Measurements from ENCODE around the gene ZNF716. TPM values are rescaled to one million over a fixed set of nuclear protein-coding genes. Genes with fewer than 3 reads are reported as not detected.
"Not testable (repeated sequence)": the region's sequence is repeated elsewhere in the genome, so short reads cannot be mapped to it uniquely, and the experiment has no call there.

Gene ZNF716
- not detected for total RNA-seq

DNA sequence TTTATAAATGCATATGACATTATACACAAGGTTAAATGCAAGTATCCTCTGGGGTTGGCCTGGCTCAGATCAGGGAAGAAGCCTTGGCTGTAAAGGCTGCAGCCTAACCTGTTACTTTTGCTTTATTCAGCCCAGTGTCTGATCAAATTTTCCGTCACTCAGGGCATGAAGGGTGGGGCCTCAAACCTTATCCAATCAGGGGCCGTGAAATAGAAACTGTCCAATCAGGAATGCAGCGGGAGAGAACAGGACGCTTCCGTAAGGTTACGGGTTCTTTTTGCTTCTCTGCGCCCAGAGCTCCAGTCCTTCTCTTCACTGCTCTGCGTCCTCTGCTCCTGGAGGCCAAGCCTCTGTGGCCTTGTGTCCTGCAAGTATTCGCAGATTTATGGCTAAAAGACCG, at the start of gene ZNF716:
ZNF716 (plus strand) TSS at position 274 of the 400 bp plus-strand sequence; CDS start at position 386, 112 bp downstream.
- no peak for DNase-seq
- H3K4me1 Mint-ChIP-seq (ENCODE audit: low read depth) = no peaks in the 10 kb centered on the region

DNA sequence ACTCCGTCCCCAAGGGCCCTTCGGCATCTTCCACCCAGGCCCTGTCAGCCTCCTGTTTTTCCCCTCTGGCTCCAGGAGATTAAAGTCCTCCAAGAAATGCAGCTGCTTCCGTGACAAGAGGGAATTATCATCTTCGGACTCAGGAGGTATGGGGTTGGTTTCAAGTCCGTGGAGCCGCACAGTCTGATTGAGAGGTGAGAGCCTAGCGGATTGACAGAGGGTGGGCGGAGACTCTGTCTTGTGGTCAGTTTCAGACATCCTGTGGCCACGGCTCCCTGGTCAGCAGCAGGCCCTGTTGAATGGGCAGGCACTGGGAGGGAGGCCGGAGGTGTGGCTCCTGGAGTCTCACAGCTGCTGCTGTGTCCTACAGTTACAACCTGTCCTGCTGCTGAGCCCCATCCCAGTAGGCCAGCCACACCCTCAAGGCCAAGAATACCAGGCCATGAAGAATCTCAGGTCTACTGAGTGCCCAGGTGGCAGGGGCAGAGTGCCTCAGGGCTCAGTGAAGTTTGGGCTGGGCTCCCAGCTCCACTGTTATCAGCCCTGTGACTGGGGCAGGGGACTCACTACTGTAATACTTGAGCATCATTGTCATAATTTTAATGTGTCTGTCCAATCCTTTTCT, 49.3 kb upstream of the ZNF716 start:
- Mint-ChIP-seq H3K36me3 (ENCODE audit: insufficient read depth) (no peaks in the 10 kb centered on the region), H3K4me3 (no peak overlapping the region), H3K4me1 (ENCODE audit: low read depth) (no peaks in the 10 kb centered on the region), H3K9me3 (peaks cover 30% of the 10 kb centered on the region), H3K27me3 (ENCODE audit: low read depth) (no peaks in the 10 kb centered on the region)
- ATAC-seq = no peak
- DNase-seq = no peak

More for the DNA sequence above, at the start of gene ZNF716:
- Mint-ChIP-seq H3K27me3 (ENCODE audit: low read depth) (no peaks in the 10 kb centered on the region), H3K4me3 (no peak within 1 kb of the TSS), H3K9me3 (peaks cover 27% of the 10 kb centered on the region), H3K36me3 (ENCODE audit: insufficient read depth) (no peaks in the 10 kb centered on the region)
- no peak for ATAC-seq

DNA sequence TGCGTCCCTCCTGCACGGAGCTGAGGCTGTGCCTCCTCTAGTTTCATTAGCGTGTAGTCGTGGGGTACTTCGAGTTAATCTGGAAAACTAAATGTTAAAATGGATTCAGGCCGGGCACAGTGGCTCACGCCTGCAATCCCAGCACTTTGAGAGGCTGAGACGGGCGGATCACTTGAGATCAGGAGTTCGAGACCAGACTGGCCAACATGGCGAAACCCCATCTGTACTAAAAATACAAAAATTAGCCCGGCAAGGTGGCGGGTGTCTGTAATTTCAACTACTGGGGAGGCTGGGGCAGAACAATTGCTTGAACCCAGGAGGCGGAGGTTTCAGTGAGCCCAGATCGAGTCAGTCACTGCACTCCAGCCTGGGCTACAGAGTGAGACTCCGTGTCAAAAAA, 46.9 kb upstream of the ZNF716 start:
- not testable (repeated sequence) for ATAC-seq; DNase-seq; H3K36me3 Mint-ChIP-seq (ENCODE audit: insufficient read depth); H3K27me3 Mint-ChIP-seq (ENCODE audit: low read depth); H3K4me3 Mint-ChIP-seq; H3K4me1 Mint-ChIP-seq (ENCODE audit: low read depth)
- H3K9me3 Mint-ChIP-seq = peaks cover 31% of the 10 kb centered on the region

DNA sequence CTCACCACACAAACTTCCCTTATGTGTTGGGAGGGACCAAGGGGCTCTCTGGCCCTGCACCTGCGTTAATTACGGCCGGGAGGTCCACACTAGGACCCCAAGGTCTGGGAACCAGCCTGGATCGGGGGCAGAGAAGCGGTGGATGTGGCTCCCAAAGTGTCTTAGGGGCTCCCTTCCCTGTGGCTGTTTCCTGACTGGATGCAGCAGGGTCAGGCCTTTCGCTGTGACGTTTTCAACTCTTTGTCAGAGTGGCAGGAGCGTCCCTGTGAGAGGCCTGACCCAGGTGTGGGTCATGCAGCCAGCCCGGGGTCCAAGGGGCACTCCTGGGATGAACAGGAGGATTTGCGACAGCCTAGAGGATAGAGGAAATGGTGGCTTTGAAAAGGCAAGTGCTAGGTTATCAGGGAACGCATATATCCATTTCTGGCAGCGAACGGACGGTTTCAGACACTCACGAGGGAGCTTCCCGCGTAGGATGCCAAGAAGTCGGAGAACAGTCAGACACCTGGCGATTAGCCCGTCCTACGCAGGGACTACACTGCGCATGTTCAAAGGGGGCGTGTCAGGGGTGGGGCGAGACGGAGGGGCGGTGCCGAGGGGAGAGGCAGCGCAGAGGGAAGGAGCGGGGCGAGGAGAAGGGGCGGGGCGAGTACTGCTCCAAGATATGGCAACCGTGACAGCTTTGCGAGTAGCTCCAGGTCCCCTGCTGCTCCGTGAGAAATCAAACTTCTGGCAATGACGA, 46.2 kb upstream of the ZNF716 start:
- no peak for ATAC-seq
- no peak for DNase-seq
- H3K27me3 Mint-ChIP-seq (ENCODE audit: low read depth) = no peaks in the 10 kb centered on the region
- H3K9me3 Mint-ChIP-seq = peaks cover 36% of the 10 kb centered on the region
- H3K4me1 Mint-ChIP-seq (ENCODE audit: low read depth) = no peaks in the 10 kb centered on the region
- no peaks in the 10 kb centered on the region for H3K36me3 Mint-ChIP-seq (ENCODE audit: insufficient read depth)
- H3K4me3 Mint-ChIP-seq = no peak overlapping the region

DNA sequence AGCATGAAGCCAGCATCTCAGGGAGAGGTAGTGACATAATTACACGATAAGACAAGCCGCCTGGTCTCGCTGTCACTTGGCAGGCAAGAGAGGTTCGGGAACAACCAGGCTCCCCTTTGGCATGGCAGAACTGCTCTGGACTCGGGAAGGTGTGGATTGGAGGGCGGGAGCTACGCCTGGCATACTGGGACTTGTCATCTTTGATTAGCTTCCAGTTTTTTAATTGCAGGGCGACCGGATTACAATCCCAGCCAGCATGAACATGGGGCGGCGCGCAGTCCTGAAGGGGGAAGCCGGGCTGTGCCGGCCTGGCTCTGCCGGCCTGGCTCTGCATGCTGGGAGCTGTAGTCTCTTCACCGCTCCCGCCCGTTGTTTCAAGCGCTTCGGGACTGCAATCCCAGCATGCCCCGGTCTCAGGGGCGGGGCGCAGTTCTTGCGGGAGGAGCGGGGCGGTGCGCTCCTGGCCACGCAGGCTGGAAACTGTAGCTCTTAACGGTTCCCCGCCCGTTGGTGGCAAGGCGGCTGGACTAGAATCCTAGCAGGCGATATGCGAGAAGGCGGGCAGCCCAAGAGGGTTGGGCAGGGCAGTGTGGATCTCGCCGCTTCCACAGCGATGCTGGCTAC, 45.5 kb upstream of the ZNF716 start:
- ATAC-seq (no peak), DNase-seq (no peak)
- H3K4me3 Mint-ChIP-seq = no peak overlapping the region
- no peaks in the 10 kb centered on the region for H3K36me3 Mint-ChIP-seq (ENCODE audit: insufficient read depth)
- H3K4me1 Mint-ChIP-seq (ENCODE audit: low read depth) = no peaks in the 10 kb centered on the region
- peaks cover 39% of the 10 kb centered on the region for H3K9me3 Mint-ChIP-seq
- no peaks in the 10 kb centered on the region for H3K27me3 Mint-ChIP-seq (ENCODE audit: low read depth)

DNA sequence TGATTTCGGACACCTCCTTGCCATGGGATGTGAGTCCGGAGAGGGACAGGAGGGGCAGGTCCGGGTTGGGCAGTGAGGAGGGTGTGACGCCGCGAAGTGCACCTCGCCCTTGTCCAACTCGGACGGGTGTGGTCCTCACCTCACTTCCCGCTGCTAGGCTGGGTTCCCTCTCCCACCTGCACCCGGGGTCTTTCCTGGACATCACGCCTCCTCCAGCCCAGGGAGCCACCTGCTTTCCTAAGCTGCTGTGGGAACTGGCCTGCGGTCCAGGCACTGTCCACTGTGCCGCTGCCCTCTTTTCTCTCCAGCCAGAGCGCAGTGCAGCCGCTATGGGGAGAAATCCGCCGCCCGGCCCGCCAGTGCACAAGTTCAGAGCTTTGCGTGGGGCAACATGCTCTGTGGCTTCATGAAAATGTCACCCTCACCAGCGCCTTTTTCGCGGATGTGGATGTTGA, 45.0 kb upstream of the ZNF716 start:
- no peak for DNase-seq
- H3K27me3 Mint-ChIP-seq (ENCODE audit: low read depth) = no peaks in the 10 kb centered on the region
- ATAC-seq = no peak
- H3K9me3 Mint-ChIP-seq = peaks cover 39% of the 10 kb centered on the region
- H3K4me1 Mint-ChIP-seq (ENCODE audit: low read depth) = no peaks in the 10 kb centered on the region
- H3K4me3 Mint-ChIP-seq = no peak overlapping the region
- no peaks in the 10 kb centered on the region for H3K36me3 Mint-ChIP-seq (ENCODE audit: insufficient read depth)

DNA sequence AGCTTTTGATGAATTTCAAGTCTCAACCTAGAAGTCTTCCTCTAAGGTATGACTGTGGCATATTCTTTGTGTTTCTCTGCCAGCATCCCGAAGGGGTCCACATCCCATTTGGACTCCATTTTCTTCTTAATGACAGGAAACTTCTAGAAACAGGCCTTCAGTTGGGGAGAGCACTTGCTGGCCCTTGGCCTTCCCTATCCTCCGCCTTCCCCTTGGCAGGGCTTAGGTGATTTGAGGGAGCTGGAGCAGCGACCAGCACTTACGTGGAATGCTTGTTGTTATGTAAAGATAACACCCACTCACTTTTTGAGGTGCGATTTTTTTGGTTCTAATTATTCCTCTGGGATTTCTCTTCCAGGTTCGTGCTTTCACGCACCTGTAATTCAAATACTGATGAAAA, 42.9 kb upstream of the ZNF716 start:
- H3K4me3 Mint-ChIP-seq = no peak overlapping the region
- peaks cover 43% of the 10 kb centered on the region for H3K9me3 Mint-ChIP-seq
- H3K27me3 Mint-ChIP-seq (ENCODE audit: low read depth) = no peaks in the 10 kb centered on the region
- ATAC-seq = no peak
- no peaks in the 10 kb centered on the region for H3K36me3 Mint-ChIP-seq (ENCODE audit: insufficient read depth)
- no peaks in the 10 kb centered on the region for H3K4me1 Mint-ChIP-seq (ENCODE audit: low read depth)
- no peak for DNase-seq

DNA sequence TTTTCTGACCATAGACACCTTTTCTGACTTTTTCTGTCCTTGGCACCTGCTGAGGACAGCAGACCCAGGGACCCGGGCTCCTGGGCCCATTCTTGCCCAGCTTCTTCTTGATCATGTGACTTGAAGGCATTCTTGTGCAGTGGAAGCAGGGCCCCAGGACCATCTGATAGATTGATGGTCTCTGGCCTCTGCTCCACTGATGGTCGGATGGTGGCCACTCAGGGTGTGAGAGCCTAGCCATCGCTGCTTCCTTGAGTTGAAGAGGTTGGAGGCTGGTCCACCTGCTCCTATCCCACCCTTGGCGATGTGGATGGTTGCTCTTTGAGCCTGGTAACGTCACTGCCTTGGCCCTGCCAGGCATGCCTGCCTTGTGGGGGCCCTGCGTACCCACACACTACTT, 37.8 kb upstream of the ZNF716 start:
- no peak for DNase-seq
- ATAC-seq = no peak
- Mint-ChIP-seq H3K27me3 (ENCODE audit: low read depth) (no peaks in the 10 kb centered on the region), H3K9me3 (peaks cover 17% of the 10 kb centered on the region), H3K4me3 (no peak overlapping the region), H3K4me1 (ENCODE audit: low read depth) (no peaks in the 10 kb centered on the region), H3K36me3 (ENCODE audit: insufficient read depth) (no peaks in the 10 kb centered on the region)

DNA sequence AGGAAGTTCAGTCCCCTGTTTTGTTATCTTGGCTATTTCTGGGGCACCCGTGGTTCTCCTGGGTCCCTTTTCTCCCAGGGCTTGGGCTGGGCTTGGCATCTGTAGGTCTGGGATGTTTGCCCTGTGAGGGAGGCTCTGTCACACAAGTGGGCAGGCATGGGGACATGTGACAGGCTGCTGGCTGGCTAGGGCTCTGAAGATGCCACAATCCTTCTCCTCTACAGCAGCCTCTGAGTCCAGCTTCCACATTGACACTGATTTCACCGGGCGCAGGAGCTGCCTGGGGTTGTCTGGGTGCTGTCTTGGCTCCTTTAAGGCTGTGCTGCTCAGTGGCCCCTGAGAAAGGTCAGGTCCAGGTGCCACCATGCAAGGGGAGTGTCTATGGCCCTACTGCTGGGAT, 37.4 kb upstream of the ZNF716 start:
- H3K4me1 Mint-ChIP-seq (ENCODE audit: low read depth) = no peaks in the 10 kb centered on the region
- H3K4me3 Mint-ChIP-seq = no peak overlapping the region
- no peaks in the 10 kb centered on the region for H3K36me3 Mint-ChIP-seq (ENCODE audit: insufficient read depth)
- ATAC-seq (no peak), DNase-seq (no peak)
- peaks cover 17% of the 10 kb centered on the region for H3K9me3 Mint-ChIP-seq
- no peaks in the 10 kb centered on the region for H3K27me3 Mint-ChIP-seq (ENCODE audit: low read depth)

DNA sequence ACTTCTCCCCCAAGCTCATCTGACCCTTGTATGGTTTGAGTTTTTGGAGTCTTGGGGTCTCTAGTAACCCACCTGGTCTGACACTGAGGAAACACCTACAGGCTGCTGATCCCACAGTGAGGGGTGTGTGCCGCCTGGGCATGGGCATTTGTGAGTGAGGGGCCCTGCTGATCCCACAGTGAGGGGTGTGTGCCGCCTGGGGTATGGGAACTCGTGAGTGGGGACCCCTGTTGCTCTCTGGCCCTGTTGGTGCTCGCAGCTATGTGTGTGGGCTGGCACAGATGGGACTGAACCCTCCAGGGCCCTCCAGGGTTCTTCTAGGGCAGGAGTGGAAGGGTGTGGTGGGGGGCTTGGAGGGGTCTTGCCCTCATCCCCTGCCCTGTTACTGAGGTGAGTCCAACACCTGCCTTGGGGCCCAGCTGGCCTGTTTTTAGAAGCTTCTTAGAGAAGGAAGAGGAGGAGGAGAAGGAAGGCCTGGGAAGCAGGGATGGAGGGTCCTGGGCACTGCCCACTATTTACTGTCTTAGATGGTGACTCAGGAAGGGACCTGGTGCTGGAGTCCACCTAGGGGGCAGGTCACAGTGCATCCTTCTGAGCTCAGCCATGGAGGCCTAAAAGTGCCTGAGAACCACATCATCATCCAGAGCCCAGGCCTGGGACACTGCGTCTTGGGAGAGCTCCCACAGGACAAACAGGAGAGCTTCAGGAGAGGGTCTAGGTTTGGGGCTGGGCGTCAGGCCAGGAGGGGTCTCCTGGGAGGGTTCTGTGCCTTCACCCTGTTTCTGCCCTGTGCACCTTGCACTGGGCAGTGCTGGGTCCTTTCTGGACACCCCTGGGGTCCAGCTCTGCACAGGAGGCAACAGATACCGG, 36.2 kb upstream of the ZNF716 start:
- Mint-ChIP-seq H3K36me3 (ENCODE audit: insufficient read depth) (no peaks in the 10 kb centered on the region), H3K9me3 (peaks cover 18% of the 10 kb centered on the region), H3K4me1 (ENCODE audit: low read depth) (no peaks in the 10 kb centered on the region), H3K27me3 (ENCODE audit: low read depth) (no peaks in the 10 kb centered on the region), H3K4me3 (no peak overlapping the region)
- ATAC-seq (no peak), DNase-seq (no peak)

DNA sequence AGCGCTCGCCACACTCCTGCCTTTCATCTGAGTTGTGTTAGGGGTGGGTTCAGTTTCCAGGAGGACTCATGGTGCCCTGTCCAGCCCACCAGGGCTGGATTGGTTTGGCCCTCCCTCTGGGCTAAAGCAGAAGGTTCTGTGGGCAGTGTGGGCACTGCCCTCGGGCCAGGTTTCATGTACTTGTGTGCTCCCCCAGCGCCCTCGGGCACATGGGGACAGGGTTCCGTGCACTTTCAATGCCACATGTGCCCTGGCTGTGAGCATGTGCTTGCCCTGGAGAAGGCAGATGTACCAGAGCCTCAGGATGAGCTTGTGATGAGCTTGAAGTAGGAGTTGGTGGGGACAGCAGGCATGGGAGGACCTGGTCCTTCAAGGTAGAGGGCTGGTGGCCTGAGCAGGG, 35.6 kb upstream of the ZNF716 start:
- Mint-ChIP-seq H3K4me3 (no peak overlapping the region), H3K9me3 (peaks cover 15% of the 10 kb centered on the region), H3K27me3 (ENCODE audit: low read depth) (no peaks in the 10 kb centered on the region), H3K4me1 (ENCODE audit: low read depth) (no peaks in the 10 kb centered on the region), H3K36me3 (ENCODE audit: insufficient read depth) (no peaks in the 10 kb centered on the region)
- no peak for DNase-seq
- no peak for ATAC-seq

DNA sequence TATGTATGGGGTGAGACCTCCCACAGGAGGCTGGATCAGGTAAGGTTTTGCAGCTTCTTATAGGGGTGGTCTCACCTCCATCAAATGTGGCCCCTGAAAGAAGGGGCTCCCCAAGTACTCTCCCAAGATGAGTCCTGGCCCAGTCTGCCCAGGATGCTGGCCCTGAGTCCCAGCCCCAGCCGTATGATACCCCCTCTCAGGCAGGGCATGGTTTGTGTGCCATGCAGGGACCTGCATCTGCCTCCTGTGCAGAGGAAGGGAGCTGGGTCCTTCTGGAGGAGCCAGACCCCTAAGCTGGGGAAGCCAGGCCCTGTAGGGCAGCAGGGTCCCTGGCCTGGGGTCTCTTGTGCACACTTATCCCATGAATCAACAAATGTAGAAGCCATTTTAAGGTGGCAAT, 35.1 kb upstream of the ZNF716 start:
- ATAC-seq (no peak), DNase-seq (no peak)
- H3K4me1 Mint-ChIP-seq (ENCODE audit: low read depth) = no peaks in the 10 kb centered on the region
- H3K36me3 Mint-ChIP-seq (ENCODE audit: insufficient read depth) = no peaks in the 10 kb centered on the region
- no peak overlapping the region for H3K4me3 Mint-ChIP-seq
- H3K27me3 Mint-ChIP-seq (ENCODE audit: low read depth) = no peaks in the 10 kb centered on the region
- H3K9me3 Mint-ChIP-seq = peaks cover 14% of the 10 kb centered on the region

DNA sequence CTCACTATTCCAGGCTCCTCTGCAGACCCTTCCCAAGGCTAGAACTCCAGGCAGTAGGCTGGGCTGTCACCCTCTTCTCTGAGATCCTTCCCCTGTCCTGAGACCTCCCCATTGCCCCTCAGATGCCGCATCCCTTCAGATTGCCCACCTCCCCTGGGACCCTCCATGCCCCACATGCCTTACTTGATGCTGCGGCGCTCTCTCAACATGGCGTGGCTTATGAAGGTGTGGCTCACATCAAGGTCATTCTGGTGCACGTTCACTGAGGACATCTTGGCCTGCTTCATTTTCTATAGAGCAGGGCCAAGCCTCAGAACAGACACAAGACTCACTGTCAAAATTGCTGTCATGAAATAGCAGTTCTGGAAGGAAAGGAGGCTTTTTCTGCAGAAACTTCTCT, 34.7 kb upstream of the ZNF716 start:
- Mint-ChIP-seq H3K36me3 (ENCODE audit: insufficient read depth) (no peaks in the 10 kb centered on the region), H3K27me3 (ENCODE audit: low read depth) (no peaks in the 10 kb centered on the region), H3K4me3 (no peak overlapping the region), H3K9me3 (peaks cover 14% of the 10 kb centered on the region), H3K4me1 (ENCODE audit: low read depth) (no peaks in the 10 kb centered on the region)
- ATAC-seq = no peak
- no peak for DNase-seq

DNA sequence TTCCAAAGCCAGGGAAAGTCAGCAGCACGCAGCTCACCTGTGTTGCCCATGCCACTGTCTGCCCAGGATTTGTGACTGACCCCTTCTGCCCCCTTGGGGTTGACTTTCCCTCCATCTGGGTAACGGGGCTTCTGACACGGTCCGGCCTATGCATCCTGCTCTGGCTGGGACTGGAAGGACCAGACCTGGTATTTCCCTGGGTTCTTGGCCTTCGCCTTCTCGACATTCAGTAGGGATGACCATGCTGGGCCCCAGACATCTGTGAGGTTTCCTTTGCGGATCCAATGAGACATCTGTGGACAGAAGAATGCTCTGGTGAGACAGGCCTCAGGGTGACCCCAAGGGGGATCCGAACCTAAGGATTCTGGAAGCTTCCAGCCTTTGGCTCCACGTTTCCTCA, 34.2 kb upstream of the ZNF716 start:
- Mint-ChIP-seq H3K36me3 (ENCODE audit: insufficient read depth) (no peaks in the 10 kb centered on the region), H3K4me3 (no peak overlapping the region), H3K4me1 (ENCODE audit: low read depth) (no peaks in the 10 kb centered on the region), H3K9me3 (peaks cover 14% of the 10 kb centered on the region), H3K27me3 (ENCODE audit: low read depth) (no peaks in the 10 kb centered on the region)
- DNase-seq (no peak), ATAC-seq (no peak)

Measured in activated T-cell treated with anti-CD3 and anti-CD28 coated beads, Interleukin-2, amount 50 U/mL, for 4 hours (primary cell).